Right atrium auricular region (tissue), 2 donors: ENCODE measurements around the gene PCDH9. TPM values are rescaled to one million over a fixed set of nuclear protein-coding genes. Genes with fewer than 3 reads are reported as not detected.

Experiments
- DNase-seq: peaks from one replicate; pipeline ENCODE4 v3.0.0-alpha.2; 2019; ENCODE audit warnings: low spot score
- H3K27ac ChIP-seq, 2 donors: fragments of 200-600 bp; sonication (generic); 1 replicate in 1 of 2; 2 replicates in 1 of 2; pipeline ENCODE4 v1.5.1; 2016 to 2019
- H3K27me3 ChIP-seq, 2 donors: fragments of 200-600 bp; sonication (generic); one replicate each; pipeline versions ENCODE4 v1.5.1 to v1.6.0; 2017 to 2019
- H3K36me3 ChIP-seq: fragments of 200-600 bp; sonication (generic); one replicate; pipeline ENCODE4 v1.5.1; 2016
- H3K4me1 ChIP-seq, 2 donors: fragments of 200-600 bp; sonication (generic); one replicate each; pipeline versions ENCODE4 v1.5.1 to v1.6.0; 2017 to 2019
- H3K4me3 ChIP-seq, 2 donors: fragments of 200-600 bp; sonication (generic); 1 replicate in 1 of 2; 2 replicates in 1 of 2; pipeline ENCODE4 v1.5.1; 2017 to 2019; ENCODE audit warnings: mild to moderate bottlenecking in 1 of 2, moderate library complexity in 1 of 2
- H3K9me3 ChIP-seq, 2 donors: fragments of 200-600 bp; sonication (generic); one replicate each; pipeline ENCODE4 v1.5.1; 2019
- CTCF ChIP-seq, 2 donors: fragments of 200-600 bp; sonication (generic); IDR thresholded peaks; one replicate each; pipeline ENCODE4 v1.5.1; 2019; ENCODE audit warnings: antibody characterized with exemption in 2 of 2
- total RNA-seq, 2 donors: library from RNA; depleted of rRNA; stranded (reverse); fragments of >200 nt; gene quantifications; one replicate each; pipeline ENCODE4 v1.1.0, GENCODE V29; 2016

Gene PCDH9
- total RNA-seq, 2 donors from 2014 or later: 19.4 to 28.7 TPM

GRCh38 chr13:66367356-66367755 lies 862.8 kb downstream of the PCDH9 start:
- Histone ChIP-seq H3K9me3 (no peaks in the 10 kb centered on the region), H3K27me3 (no peaks in the 10 kb centered on the region), H3K4me1 (no peaks in the 10 kb centered on the region), H3K27ac (no peak overlapping the region), H3K4me3 (no peak overlapping the region), H3K36me3 (no peaks in the 10 kb centered on the region)
- TF ChIP-seq CTCF (IDR thresholded peaks at IDR 0.05): no peak
- no peak for DNase-seq

GRCh38 chr13:66365101-66365500 lies 865.0 kb downstream of the PCDH9 start:
- DNase-seq: no peak
- TF ChIP-seq CTCF (IDR thresholded peaks at IDR 0.05): no peak
- H3K9me3 ChIP-seq: no peaks in the 10 kb centered on the region

GRCh38 chr13:66364346-66364745 lies 865.8 kb downstream of the PCDH9 start:
- Histone ChIP-seq H3K27ac (no peak overlapping the region), H3K27me3 (no peaks in the 10 kb centered on the region), H3K9me3 (no peaks in the 10 kb centered on the region), H3K36me3 (no peaks in the 10 kb centered on the region), H3K4me3 (no peak overlapping the region), H3K4me1 (no peaks in the 10 kb centered on the region)
- no peak for TF ChIP-seq CTCF (IDR thresholded peaks at IDR 0.05)
- DNase-seq: no peak

More at GRCh38 chr13:66365101-66365500, 865.0 kb downstream of the PCDH9 start:
- H3K27ac ChIP-seq: no peak overlapping the region
- no peak overlapping the region for H3K4me3 ChIP-seq
- no peaks in the 10 kb centered on the region for H3K27me3 ChIP-seq
- H3K4me1 ChIP-seq: no peaks in the 10 kb centered on the region
- H3K36me3 ChIP-seq: no peaks in the 10 kb centered on the region

GRCh38 chr13:66362485-66362884 lies 867.7 kb downstream of the PCDH9 start:
- Histone ChIP-seq H3K27ac (no peak overlapping the region), H3K4me1 (no peaks in the 10 kb centered on the region), H3K27me3 (no peaks in the 10 kb centered on the region), H3K36me3 (no peaks in the 10 kb centered on the region), H3K4me3 (no peak overlapping the region), H3K9me3 (no peaks in the 10 kb centered on the region)
- no peak for DNase-seq
- TF ChIP-seq CTCF (IDR thresholded peaks at IDR 0.05): no peak

GRCh38 chr13:66359910-66360552 lies 870.1 kb downstream of the PCDH9 start:
- Histone ChIP-seq H3K4me1 (no peaks in the 10 kb centered on the region), H3K36me3 (no peaks in the 10 kb centered on the region), H3K27ac (no peak overlapping the region), H3K27me3 (no peaks in the 10 kb centered on the region), H3K9me3 (no peaks in the 10 kb centered on the region), H3K4me3 (no peak overlapping the region)
- no peak for DNase-seq
- TF ChIP-seq CTCF (IDR thresholded peaks at IDR 0.05): no peak

GRCh38 chr13:66359393-66359792 lies 870.7 kb downstream of the PCDH9 start:
- no peak for TF ChIP-seq CTCF (IDR thresholded peaks at IDR 0.05)

More at GRCh38 chr13:66359393-66359792, 870.7 kb downstream of the PCDH9 start:
- DNase-seq: no peak
- H3K27ac ChIP-seq: no peak overlapping the region
- no peaks in the 10 kb centered on the region for H3K36me3 ChIP-seq
- no peaks in the 10 kb centered on the region for H3K27me3 ChIP-seq
- no peaks in the 10 kb centered on the region for H3K9me3 ChIP-seq
- no peaks in the 10 kb centered on the region for H3K4me1 ChIP-seq
- no peak overlapping the region for H3K4me3 ChIP-seq
